Measurements from ENCODE around the gene DLD. TPM values are rescaled to one million over a fixed set of nuclear protein-coding genes. Genes with fewer than 3 reads are reported as not detected.

DLD gene
- total and polyA plus RNA-seq, 9 of the 15 experiments (the other 6 are each of a cell fraction or from before 2014, with no cell fraction given): 130 to 639 (median 247) TPM

- TF ChIP-seq ZNF277 (CRISPR knock-in tag; IDR thresholded peaks at IDR 0.05; ENCODE audit: borderline replicate concordance): no peak
- no peak for TF ChIP-seq DIDO1 (tag; IDR thresholded peaks at IDR 0.05; ENCODE audit: low read depth)
- no peak for TF ChIP-seq ETV5 (CRISPR knock-in tag; IDR thresholded peaks at IDR 0.05; ENCODE audit: low read depth)
- no peak for TF ChIP-seq ZNF263 (CRISPR knock-in tag; IDR thresholded peaks at IDR 0.05; ENCODE audit: borderline replicate concordance)
- TF ChIP-seq ZNF655 (CRISPR knock-in tag; IDR thresholded peaks at IDR 0.05): no peak
- TF ChIP-seq ZNF316 (IDR thresholded peaks at IDR 0.05): peak; percentile 79
- TF ChIP-seq RFX5 (IDR thresholded peaks at IDR 0.05; ENCODE audit: low read depth, low read length): no peak
- TF ChIP-seq UBTF (IDR thresholded peaks at IDR 0.05; ENCODE audit: borderline replicate concordance in 1 of 2, low read depth in 2 of 2, low read length in 2 of 2): no peak
- TF ChIP-seq ZNF280A (IDR thresholded peaks at IDR 0.05; ENCODE audit: low read depth, partially characterized antibody): no peak
- no peak for TF ChIP-seq CEBPG (CRISPR knock-in tag; IDR thresholded peaks at IDR 0.05)
- no peak for TF ChIP-seq CEBPG (tag; conservative IDR thresholded peaks at IDR 0.05 in 1 of 2, IDR thresholded peaks at IDR 0.05 in 1 of 2)
- TF ChIP-seq HOXB6 (CRISPR knock-in tag; IDR thresholded peaks at IDR 0.05; ENCODE audit: borderline replicate concordance): no peak
- TF ChIP-seq ZBTB2 (IDR thresholded peaks at IDR 0.05): no peak
- no peak for TF ChIP-seq CBX8 (IDR thresholded peaks at IDR 0.05; ENCODE audit: borderline replicate concordance, extremely low read depth, low read depth, low read length, poor library complexity, severe bottlenecking)
- TF ChIP-seq NONO (IDR thresholded peaks at IDR 0.05; ENCODE audit: low read depth in 2 of 2, low read length in 1 of 2): no peak
- TF ChIP-seq NUFIP1 (IDR thresholded peaks at IDR 0.05; ENCODE audit: partially characterized antibody): no peak
- TF ChIP-seq SMARCB1 (IDR thresholded peaks at IDR 0.05; ENCODE audit: insufficient read length, low read depth): no peak
- no peak for TF ChIP-seq ZNF134 (CRISPR knock-in tag; conservative IDR thresholded peaks at IDR 0.05)
Observed at GRCh38 chr7:107913851-107914250, 22.9 kb downstream of the DLD start (continued).
